ENCODE measurements around the gene ATRNL1. TPM values are rescaled to one million over a fixed set of nuclear protein-coding genes. Genes with fewer than 3 reads are reported as not detected.

ATRNL1 gene
- total RNA-seq, 1 experiment from 2014 or later = 35.1 TPM

DNA sequence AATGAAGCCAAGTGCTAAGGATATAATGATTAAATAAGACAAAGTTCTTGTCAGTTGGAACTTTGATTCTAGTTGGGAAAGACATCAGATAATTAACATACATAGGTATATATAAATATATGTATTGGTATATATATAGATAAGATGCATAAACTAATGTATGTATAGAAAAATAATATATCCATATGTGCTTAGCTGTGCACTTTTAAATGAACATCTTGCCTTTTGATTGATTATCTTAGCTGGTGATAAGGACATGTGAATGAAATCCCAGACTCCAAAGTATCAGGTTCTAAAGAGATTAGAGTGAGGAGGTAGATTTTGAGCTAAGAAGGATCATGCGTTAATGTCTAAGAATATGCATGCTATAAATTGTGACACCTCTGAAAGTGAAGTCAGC is 822.3 kb downstream of the ATRNL1 start:
- Histone ChIP-seq H3K36me3 (replicated peaks; ENCODE audit: control insufficient read depth, insufficient read depth, low read length) (no peaks in the 10 kb centered on the region), H3K4me3 (ENCODE audit: insufficient read depth, low read depth, low read length) (no peak overlapping the region), H3K27me3 (ENCODE audit: control insufficient read depth, insufficient read depth, low read length) (no peaks in the 10 kb centered on the region)
- DNase-seq = no peak

GRCh38 chr10:115918812-115919211 is 825.6 kb downstream of the ATRNL1 start:
- Histone ChIP-seq H3K4me3 (ENCODE audit: insufficient read depth, low read depth, low read length) (no peak overlapping the region), H3K27me3 (ENCODE audit: control insufficient read depth, insufficient read depth, low read length) (no peaks in the 10 kb centered on the region), H3K36me3 (replicated peaks; ENCODE audit: control insufficient read depth, insufficient read depth, low read length) (no peaks in the 10 kb centered on the region)
- no peak for DNase-seq

- no peak for DNase-seq
- no peaks in the 10 kb centered on the region for H3K27me3 ChIP-seq (ENCODE audit: control insufficient read depth, insufficient read depth, low read length)
- no peak overlapping the region for H3K4me3 ChIP-seq (ENCODE audit: insufficient read depth, low read depth, low read length)
- no peaks in the 10 kb centered on the region for H3K36me3 ChIP-seq (replicated peaks; ENCODE audit: control insufficient read depth, insufficient read depth, low read length)
Observed at GRCh38 chr10:115921795-115922194, 828.6 kb downstream of the ATRNL1 start.

DNA sequence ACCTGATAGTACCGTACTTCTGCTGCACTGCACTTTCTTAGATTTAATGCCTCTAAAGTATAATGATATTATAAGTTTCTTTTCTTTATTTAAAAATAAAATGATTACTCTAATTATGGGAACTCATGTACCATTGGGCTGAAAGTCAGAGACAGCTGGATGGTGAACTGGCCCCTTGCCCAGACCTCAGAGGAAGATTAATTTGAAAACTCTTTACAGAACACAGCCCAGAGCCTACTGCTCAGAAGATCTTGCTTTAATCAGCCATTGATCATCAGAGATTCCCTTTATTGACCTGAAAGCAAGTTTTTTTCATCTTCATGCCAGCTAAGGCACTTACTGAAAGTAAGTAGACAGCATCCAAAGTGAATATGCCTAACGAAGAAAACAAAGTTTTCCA is 838.1 kb downstream of the ATRNL1 start:
- Histone ChIP-seq H3K36me3 (replicated peaks; ENCODE audit: control insufficient read depth, insufficient read depth, low read length) (no peaks in the 10 kb centered on the region), H3K27me3 (ENCODE audit: control insufficient read depth, insufficient read depth, low read length) (no peaks in the 10 kb centered on the region), H3K4me3 (ENCODE audit: insufficient read depth, low read depth, low read length) (no peak overlapping the region)
- DNase-seq = no peak

- no peak for DNase-seq
- Histone ChIP-seq H3K36me3 (replicated peaks; ENCODE audit: control insufficient read depth, insufficient read depth, low read length) (no peaks in the 10 kb centered on the region), H3K27me3 (ENCODE audit: control insufficient read depth, insufficient read depth, low read length) (no peaks in the 10 kb centered on the region), H3K4me3 (ENCODE audit: insufficient read depth, low read depth, low read length) (no peak overlapping the region)
Observed at GRCh38 chr10:115932099-115932498, 838.9 kb downstream of the ATRNL1 start.

DNA sequence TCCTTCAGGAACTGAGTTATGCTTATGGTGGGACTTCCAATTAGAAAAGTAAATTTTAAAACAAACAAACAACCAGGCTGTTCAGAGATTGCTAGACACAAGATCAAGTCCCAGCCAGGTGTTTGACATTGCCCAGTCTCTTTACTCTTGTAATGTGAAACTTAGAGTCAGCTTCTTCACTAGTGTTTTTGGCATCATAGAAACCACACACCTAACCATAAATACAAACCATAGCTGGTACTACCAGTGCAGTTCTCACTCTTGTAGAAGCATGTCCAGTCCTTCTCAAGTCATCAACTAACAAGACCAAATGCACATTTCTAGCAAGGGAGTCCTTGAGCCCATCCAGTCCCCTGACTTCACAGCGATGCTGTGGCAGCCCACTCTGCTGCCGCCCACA is 839.9 kb downstream of the ATRNL1 start:
- no peak overlapping the region for H3K4me3 ChIP-seq (ENCODE audit: insufficient read depth, low read depth, low read length)
- H3K27me3 ChIP-seq (ENCODE audit: control insufficient read depth, insufficient read depth, low read length) = no peaks in the 10 kb centered on the region
- no peaks in the 10 kb centered on the region for H3K36me3 ChIP-seq (replicated peaks; ENCODE audit: control insufficient read depth, insufficient read depth, low read length)
- no peak for DNase-seq

- no peaks in the 10 kb centered on the region for H3K27me3 ChIP-seq (ENCODE audit: control insufficient read depth, insufficient read depth, low read length)
- H3K4me3 ChIP-seq (ENCODE audit: insufficient read depth, low read depth, low read length) = no peak overlapping the region
- no peak for DNase-seq
- no peaks in the 10 kb centered on the region for H3K36me3 ChIP-seq (replicated peaks; ENCODE audit: control insufficient read depth, insufficient read depth, low read length)
Observed at GRCh38 chr10:115935731-115936130, 842.6 kb downstream of the ATRNL1 start.

- DNase-seq = no peak
- no peaks in the 10 kb centered on the region for H3K36me3 ChIP-seq (replicated peaks; ENCODE audit: control insufficient read depth, insufficient read depth, low read length)
- H3K4me3 ChIP-seq (ENCODE audit: insufficient read depth, low read depth, low read length) = no peak overlapping the region
- H3K27me3 ChIP-seq (ENCODE audit: control insufficient read depth, insufficient read depth, low read length) = no peaks in the 10 kb centered on the region
Observed at GRCh38 chr10:115936926-115937767, 844.0 kb downstream of the ATRNL1 start.

GRCh38 chr10:115937768-115938056 is 844.5 kb downstream of the ATRNL1 start:
- no peaks in the 10 kb centered on the region for H3K36me3 ChIP-seq (replicated peaks; ENCODE audit: control insufficient read depth, insufficient read depth, low read length)
- H3K4me3 ChIP-seq (ENCODE audit: insufficient read depth, low read depth, low read length) = no peak overlapping the region
- no peaks in the 10 kb centered on the region for H3K27me3 ChIP-seq (ENCODE audit: control insufficient read depth, insufficient read depth, low read length)
- no peak for DNase-seq

DNA sequence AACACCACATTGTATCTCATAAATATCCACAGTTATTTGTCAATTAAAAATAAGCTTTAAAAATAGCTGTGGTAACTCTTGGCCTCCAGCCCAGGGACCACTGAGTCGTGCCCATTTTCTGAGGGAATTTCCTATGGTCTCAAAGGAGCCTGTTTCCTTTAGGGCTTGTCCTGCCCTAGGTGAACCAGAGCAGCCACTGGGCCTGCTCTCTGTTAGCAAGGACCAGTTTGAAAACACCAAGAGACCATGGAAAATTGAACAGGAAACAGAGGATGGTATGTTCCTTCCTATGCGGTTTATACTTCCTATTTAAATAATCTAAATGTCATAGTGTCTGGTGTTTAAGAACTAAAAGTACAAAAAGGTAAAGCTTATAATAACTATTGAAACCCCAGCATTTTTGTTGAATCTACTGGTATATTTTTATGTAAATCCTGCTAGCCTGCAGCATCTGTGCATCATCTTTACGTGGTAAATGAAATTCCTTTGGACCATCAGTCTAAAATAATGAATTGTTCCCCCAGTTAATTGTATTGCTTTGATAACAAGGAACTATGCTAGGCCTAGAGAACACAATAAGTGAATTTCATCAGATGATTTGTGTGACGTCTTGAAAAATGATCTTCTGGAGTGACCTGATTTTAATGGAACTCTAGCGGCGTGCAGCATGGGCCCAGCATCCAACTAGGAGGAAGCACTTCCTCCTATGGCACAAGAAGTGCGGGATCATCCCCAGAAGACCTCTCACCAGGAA is 846.1 kb downstream of the ATRNL1 start:
- Histone ChIP-seq H3K36me3 (replicated peaks; ENCODE audit: control insufficient read depth, insufficient read depth, low read length) (no peaks in the 10 kb centered on the region), H3K27me3 (ENCODE audit: control insufficient read depth, insufficient read depth, low read length) (no peaks in the 10 kb centered on the region), H3K4me3 (ENCODE audit: insufficient read depth, low read depth, low read length) (no peak overlapping the region)
- DNase-seq = no peak

GRCh38 chr10:115941361-115941771 is 848.2 kb downstream of the ATRNL1 start:
- no peak for DNase-seq
- Histone ChIP-seq H3K36me3 (replicated peaks; ENCODE audit: control insufficient read depth, insufficient read depth, low read length) (no peaks in the 10 kb centered on the region), H3K27me3 (ENCODE audit: control insufficient read depth, insufficient read depth, low read length) (no peaks in the 10 kb centered on the region), H3K4me3 (ENCODE audit: insufficient read depth, low read depth, low read length) (no peak overlapping the region)

DNA sequence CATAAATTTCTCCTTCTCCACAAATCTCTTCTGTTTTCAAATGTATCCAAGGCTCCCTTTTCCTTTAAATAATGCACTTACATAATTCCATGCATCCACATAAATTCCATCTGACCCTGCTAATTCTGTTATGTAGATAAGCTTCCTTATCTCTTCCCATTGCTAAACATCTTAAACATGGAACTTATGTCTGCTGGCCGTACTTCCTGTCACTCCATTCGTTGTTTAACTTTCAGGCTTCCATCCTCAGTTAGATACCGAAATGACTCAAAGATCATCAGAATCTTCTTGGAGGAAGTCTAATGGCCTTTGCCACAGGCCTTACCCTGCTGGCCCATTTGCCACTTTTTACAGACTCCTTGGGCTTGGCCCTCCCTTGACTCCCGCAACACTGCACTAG is 848.9 kb downstream of the ATRNL1 start:
- Histone ChIP-seq H3K36me3 (replicated peaks; ENCODE audit: control insufficient read depth, insufficient read depth, low read length) (no peaks in the 10 kb centered on the region), H3K27me3 (ENCODE audit: control insufficient read depth, insufficient read depth, low read length) (no peaks in the 10 kb centered on the region), H3K4me3 (ENCODE audit: insufficient read depth, low read depth, low read length) (no peak overlapping the region)
- no peak for DNase-seq

- no peak overlapping the region for H3K4me3 ChIP-seq (ENCODE audit: insufficient read depth, low read depth, low read length)
- no peak for DNase-seq
- no peaks in the 10 kb centered on the region for H3K36me3 ChIP-seq (replicated peaks; ENCODE audit: control insufficient read depth, insufficient read depth, low read length)
- no peaks in the 10 kb centered on the region for H3K27me3 ChIP-seq (ENCODE audit: control insufficient read depth, insufficient read depth, low read length)
Observed at GRCh38 chr10:115944538-115944937, 851.4 kb downstream of the ATRNL1 start.

- DNase-seq = no peak
- Histone ChIP-seq H3K4me3 (ENCODE audit: insufficient read depth, low read depth, low read length) (no peak overlapping the region), H3K36me3 (replicated peaks; ENCODE audit: control insufficient read depth, insufficient read depth, low read length) (no peaks in the 10 kb centered on the region), H3K27me3 (ENCODE audit: control insufficient read depth, insufficient read depth, low read length) (no peaks in the 10 kb centered on the region)
Observed at GRCh38 chr10:115945701-115946445, 852.7 kb downstream of the ATRNL1 start.

GRCh38 chr10:115947104-115947503 is 853.9 kb downstream of the ATRNL1 start:
- no peak for DNase-seq
- no peaks in the 10 kb centered on the region for H3K36me3 ChIP-seq (replicated peaks; ENCODE audit: control insufficient read depth, insufficient read depth, low read length)
- H3K4me3 ChIP-seq (ENCODE audit: insufficient read depth, low read depth, low read length) = no peak overlapping the region
- H3K27me3 ChIP-seq (ENCODE audit: control insufficient read depth, insufficient read depth, low read length) = no peaks in the 10 kb centered on the region

All from H7 (cell line).